ENCODE results near the gene VPS4A.

- TF ChIP-seq, protein P1, sequence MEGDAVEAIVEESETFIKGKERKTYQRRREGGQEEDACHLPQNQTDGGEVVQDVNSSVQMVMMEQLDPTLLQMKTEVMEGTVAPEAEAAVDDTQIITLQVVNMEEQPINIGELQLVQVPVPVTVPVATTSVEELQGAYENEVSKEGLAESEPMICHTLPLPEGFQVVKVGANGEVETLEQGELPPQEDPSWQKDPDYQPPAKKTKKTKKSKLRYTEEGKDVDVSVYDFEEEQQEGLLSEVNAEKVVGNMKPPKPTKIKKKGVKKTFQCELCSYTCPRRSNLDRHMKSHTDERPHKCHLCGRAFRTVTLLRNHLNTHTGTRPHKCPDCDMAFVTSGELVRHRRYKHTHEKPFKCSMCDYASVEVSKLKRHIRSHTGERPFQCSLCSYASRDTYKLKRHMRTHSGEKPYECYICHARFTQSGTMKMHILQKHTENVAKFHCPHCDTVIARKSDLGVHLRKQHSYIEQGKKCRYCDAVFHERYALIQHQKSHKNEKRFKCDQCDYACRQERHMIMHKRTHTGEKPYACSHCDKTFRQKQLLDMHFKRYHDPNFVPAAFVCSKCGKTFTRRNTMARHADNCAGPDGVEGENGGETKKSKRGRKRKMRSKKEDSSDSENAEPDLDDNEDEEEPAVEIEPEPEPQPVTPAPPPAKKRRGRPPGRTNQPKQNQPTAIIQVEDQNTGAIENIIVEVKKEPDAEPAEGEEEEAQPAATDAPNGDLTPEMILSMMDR (IDR thresholded peaks at IDR 0.05) = no peak
- TF ChIP-seq POLR2AphosphoS5 (IDR thresholded peaks at IDR 0.05) (no peak), EP300 (IDR thresholded peaks at IDR 0.05) (no peak)
These were observed 7.2 kb downstream of the VPS4A start for GRCh38 chr16:69318177-69318910.
